C4-2B (cell line): ENCODE results near the gene CARS1.

Experiments
- H3K27ac ChIP-seq: fragments of 450-650 bp; 2 replicates; pipeline ENCODE4 v1.5.1; 2017
- ZFX ChIP-seq: fragments of 450-650 bp; IDR thresholded peaks from 2 replicates; pipeline ENCODE4 v1.6.1; 2017
- TF ChIP-seq, protein P1 (sequence below): fragments of 450-650 bp; conservative IDR thresholded peaks from 2 replicates; pipeline ENCODE4 v1.5.1; 2017; ENCODE audit warnings: mild to moderate bottlenecking

Gene CARS1

DNA sequence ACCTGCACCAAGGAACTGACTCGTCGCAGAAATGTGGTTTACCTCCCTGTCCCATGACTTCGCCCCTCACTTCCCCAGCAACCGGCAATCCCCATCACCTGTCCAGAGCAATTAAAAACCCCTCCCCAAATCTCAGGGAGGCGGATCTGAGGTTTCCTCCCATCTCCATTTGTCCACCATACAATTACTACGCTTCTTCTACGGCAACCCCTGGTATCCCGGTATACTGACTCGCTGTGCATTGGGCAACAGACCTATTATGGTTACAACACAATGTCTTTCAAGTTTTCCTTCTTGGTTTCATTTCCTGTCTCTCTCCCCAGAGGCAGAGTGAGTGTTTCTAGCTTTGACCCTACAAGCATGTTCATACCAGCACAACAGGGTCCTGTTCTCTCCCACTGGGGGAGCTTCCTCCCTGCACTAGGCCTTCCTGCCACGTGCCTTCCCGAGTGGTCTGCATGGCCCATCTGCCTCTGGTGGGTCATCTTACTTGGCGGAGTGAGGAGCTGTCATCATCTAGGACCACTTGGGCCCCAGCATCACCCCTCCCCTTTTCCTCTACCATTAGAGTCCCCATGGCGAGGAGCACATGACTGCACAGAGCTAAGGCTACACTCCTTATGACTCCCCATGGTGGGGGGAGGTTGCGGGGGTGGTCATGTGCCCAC lies 34.8 kb downstream of the CARS1 start:
- no peak overlapping the region for H3K27ac ChIP-seq
- TF ChIP-seq, protein P1, sequence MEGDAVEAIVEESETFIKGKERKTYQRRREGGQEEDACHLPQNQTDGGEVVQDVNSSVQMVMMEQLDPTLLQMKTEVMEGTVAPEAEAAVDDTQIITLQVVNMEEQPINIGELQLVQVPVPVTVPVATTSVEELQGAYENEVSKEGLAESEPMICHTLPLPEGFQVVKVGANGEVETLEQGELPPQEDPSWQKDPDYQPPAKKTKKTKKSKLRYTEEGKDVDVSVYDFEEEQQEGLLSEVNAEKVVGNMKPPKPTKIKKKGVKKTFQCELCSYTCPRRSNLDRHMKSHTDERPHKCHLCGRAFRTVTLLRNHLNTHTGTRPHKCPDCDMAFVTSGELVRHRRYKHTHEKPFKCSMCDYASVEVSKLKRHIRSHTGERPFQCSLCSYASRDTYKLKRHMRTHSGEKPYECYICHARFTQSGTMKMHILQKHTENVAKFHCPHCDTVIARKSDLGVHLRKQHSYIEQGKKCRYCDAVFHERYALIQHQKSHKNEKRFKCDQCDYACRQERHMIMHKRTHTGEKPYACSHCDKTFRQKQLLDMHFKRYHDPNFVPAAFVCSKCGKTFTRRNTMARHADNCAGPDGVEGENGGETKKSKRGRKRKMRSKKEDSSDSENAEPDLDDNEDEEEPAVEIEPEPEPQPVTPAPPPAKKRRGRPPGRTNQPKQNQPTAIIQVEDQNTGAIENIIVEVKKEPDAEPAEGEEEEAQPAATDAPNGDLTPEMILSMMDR, result no peak
- TF ChIP-seq ZFX, result no peak

- no peak for TF ChIP-seq ZFX
- TF ChIP-seq, protein P1, result no peak; the same call in 1 of the 2 replicates
- H3K27ac ChIP-seq, result no peak overlapping the region
Measured at GRCh38 chr11:3021125-3021524, 36.1 kb downstream of the CARS1 start.

DNA sequence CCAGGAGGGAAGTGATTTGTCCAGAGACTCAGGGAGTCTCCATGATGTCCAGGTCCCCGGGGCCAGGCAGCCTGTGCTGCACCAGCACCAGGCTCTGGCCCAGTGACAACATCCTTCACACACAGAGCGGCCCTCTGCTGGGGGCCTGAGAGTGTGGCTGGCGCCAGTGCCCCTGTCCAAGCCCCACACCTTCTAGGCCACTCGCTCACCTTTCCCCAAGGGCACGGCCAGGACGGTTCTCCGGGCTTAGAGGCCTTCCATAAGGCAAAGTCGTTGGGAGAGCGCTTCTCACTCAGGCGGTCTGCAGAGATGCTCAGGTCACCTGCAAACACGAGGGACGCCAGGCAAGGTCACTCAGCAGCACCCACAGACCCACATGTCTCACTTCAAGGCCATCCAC lies 37.2 kb downstream of the CARS1 start:
- H3K27ac ChIP-seq, result no peak overlapping the region
- no peak for TF ChIP-seq ZFX
- TF ChIP-seq, protein P1, result no peak

GRCh38 chr11:3018596-3018995 lies 38.6 kb downstream of the CARS1 start:
- H3K27ac ChIP-seq, result no peak overlapping the region
- TF ChIP-seq ZFX, result no peak
- TF ChIP-seq, protein P1, result no peak

DNA sequence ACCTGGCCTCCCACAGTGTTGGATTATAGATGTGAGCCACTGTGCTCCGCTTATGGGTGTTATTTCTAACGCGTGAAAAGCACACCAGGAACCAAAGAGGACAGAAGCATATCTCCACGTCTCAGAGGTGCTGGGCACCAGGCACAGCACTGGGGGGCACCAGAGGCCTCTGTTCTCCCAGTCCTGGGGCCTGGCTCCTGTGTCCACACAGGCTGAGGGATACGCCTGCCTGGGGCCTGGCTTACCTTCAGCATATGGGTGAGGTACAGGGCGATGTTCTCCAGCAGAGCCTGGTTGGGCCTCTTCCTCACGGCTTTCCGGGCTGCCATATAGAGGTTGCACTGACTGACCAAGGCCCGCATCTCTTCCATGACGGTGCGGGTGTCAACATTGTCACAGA lies 40.4 kb downstream of the CARS1 start:
- no peak overlapping the region for H3K27ac ChIP-seq

DNA sequence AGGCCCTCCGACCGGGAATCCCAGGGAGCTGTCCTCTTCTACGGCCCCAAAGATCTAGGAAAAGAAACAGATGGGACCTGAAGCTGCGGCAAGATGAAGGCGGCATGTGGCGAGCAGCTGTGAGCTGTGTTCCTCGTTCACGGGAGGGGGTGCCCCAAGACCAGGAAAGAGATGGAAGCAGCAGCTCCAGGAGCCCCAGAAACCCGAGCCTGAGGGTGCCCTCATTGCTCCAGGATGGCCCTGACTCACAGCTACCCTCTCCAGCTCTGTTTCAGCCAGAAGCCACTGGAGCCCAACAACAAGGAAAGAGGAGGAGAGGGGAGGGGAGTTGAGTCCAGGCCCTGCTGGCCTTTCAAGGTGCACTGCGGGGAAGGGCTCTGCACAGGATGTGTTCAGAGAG lies 41.4 kb downstream of the CARS1 start:
- no peak overlapping the region for H3K27ac ChIP-seq
- TF ChIP-seq ZFX, result no peak
- TF ChIP-seq, protein P1, result no peak

More for the DNA sequence above, 40.4 kb downstream of the CARS1 start:
- no peak for TF ChIP-seq ZFX
- TF ChIP-seq, protein P1, result no peak

GRCh38 chr11:3014943-3015342 lies 42.3 kb downstream of the CARS1 start:
- no peak overlapping the region for H3K27ac ChIP-seq
- TF ChIP-seq ZFX, result no peak
- TF ChIP-seq, protein P1, result no peak
